22Rv1 (cell line): Measurements from ENCODE around the gene GATB.

Experiments
- ZFX ChIP-seq: fragments of 450-650 bp; IDR thresholded peaks from 2 replicates; pipeline ENCODE4 v1.6.1; 2017; ENCODE audit warnings: antibody characterized with exemption, borderline replicate concordance
- TF ChIP-seq, protein P1 (sequence below): fragments of 450-650 bp; IDR thresholded peaks from 2 replicates; pipeline ENCODE4 v1.5.1; 2017; ENCODE audit warnings: mild to moderate bottlenecking

DNA sequence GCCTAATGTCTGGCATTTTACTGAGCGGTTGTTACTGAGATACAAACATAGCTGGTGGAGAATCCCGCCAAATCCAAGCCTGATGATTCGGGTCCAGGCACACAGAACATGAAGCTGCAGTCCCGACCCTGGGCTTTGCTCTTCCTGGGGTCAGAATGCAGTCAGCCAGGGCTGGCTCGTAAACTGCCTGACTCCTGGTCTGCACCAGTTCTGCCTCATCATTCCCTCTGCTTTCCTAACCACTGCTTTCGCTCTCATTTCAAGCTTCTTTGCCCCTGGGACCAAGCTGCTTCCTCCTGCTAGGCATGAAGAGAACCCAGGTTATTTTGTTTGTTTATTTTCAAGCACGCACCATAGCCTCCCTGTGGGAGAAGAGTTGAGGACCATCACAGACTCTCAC lies 39.3 kb downstream of the GATB start:
- TF ChIP-seq, protein P1, sequence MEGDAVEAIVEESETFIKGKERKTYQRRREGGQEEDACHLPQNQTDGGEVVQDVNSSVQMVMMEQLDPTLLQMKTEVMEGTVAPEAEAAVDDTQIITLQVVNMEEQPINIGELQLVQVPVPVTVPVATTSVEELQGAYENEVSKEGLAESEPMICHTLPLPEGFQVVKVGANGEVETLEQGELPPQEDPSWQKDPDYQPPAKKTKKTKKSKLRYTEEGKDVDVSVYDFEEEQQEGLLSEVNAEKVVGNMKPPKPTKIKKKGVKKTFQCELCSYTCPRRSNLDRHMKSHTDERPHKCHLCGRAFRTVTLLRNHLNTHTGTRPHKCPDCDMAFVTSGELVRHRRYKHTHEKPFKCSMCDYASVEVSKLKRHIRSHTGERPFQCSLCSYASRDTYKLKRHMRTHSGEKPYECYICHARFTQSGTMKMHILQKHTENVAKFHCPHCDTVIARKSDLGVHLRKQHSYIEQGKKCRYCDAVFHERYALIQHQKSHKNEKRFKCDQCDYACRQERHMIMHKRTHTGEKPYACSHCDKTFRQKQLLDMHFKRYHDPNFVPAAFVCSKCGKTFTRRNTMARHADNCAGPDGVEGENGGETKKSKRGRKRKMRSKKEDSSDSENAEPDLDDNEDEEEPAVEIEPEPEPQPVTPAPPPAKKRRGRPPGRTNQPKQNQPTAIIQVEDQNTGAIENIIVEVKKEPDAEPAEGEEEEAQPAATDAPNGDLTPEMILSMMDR = no peak
- TF ChIP-seq ZFX = no peak
